ENCODE results near the gene ZNF385B. TPM values are rescaled to one million over a fixed set of nuclear protein-coding genes. Genes with fewer than 3 reads are reported as not detected.

ZNF385B gene
- total RNA-seq, 1 donor from 2014 or later, result 35.8 TPM

DNA sequence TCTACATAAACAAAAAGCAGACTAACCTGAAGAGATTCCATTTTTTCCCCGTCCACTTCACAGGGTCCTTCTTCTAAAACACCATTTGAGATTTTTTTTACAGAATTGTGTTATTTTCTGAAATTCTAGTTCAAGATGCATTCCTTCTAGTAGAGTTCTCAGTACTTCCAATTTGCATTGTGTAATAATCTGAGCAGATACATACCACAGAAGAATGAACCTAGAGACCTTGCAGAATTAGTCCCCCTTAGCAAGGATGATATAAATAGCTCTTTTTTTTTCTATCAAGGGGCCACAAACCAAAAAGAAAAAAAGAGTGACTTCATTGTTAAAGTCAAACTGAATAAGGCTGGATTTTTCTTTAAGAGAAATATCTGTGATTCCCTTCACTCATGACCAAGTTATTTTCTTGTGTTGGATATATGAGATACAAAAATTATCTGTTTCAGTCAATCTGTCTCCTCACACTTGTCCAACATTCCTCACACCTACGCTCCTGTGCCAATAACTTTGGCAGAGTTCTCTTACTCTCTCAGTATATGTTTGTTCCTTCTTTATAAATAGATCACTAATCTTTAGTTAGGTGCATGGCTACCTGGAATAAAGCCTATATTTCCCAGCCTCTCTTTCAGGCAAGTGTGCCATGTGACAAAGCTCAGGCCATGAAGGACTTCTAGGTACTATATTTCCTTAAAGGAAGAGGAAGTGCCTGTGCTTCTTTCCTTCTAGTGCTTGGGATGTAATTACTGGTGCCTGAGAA is 183.5 kb downstream of the ZNF385B start:
- Mint-ChIP-seq H3K36me3 (no peaks in the 10 kb centered on the region), H3K27ac (no peak overlapping the region), H3K4me3 (no peak overlapping the region), H3K27me3 (ENCODE audit: insufficient read depth, low read depth) (no peaks in the 10 kb centered on the region), H3K4me1 (no peaks in the 10 kb centered on the region), H3K9me3 (no peaks in the 10 kb centered on the region)
- no peaks in the 10 kb centered on the region for H3K27me3 ChIP-seq
- DNase-seq (ENCODE audit: low spot score), result no peak
- TF ChIP-seq CTCF (IDR thresholded peaks at IDR 0.05), result no peak
- no peaks in the 10 kb centered on the region for H4K20me1 ChIP-seq (ENCODE audit: low read depth)
- peaks cover 2% of the 10 kb centered on the region for H3K36me3 ChIP-seq
- no peak overlapping the region for H3K4me3 ChIP-seq
- no peak overlapping the region for H3K9ac ChIP-seq
- H3F3A ChIP-seq (ENCODE audit: low read depth), result no peaks in the 10 kb centered on the region
- no peaks in the 10 kb centered on the region for H3K79me2 ChIP-seq (ENCODE audit: low read depth)
- no peak overlapping the region for H2AFZ ChIP-seq (replicated peaks)
- no peaks in the 10 kb centered on the region for H3K9me3 ChIP-seq (ENCODE audit: low read depth)
- no peaks in the 10 kb centered on the region for H3K4me1 ChIP-seq
- H3K4me2 ChIP-seq, result no peak overlapping the region
- H3K27ac ChIP-seq, result no peak overlapping the region

GRCh38 chr2:179677077-179677688 is 184.2 kb downstream of the ZNF385B start:
- H3K4me2 ChIP-seq, result no peak overlapping the region
- H3K4me3 ChIP-seq, result no peak overlapping the region
- Mint-ChIP-seq H3K27ac (no peak overlapping the region), H3K27me3 (ENCODE audit: insufficient read depth, low read depth) (no peaks in the 10 kb centered on the region), H3K9me3 (no peaks in the 10 kb centered on the region), H3K4me1 (no peaks in the 10 kb centered on the region), H3K36me3 (no peaks in the 10 kb centered on the region), H3K4me3 (no peak overlapping the region)
- no peaks in the 10 kb centered on the region for H4K20me1 ChIP-seq (ENCODE audit: low read depth)
- no peaks in the 10 kb centered on the region for H3K9me3 ChIP-seq (ENCODE audit: low read depth)
- H3K4me1 ChIP-seq, result no peaks in the 10 kb centered on the region
- no peaks in the 10 kb centered on the region for H3K27me3 ChIP-seq
- H3F3A ChIP-seq (ENCODE audit: low read depth), result no peaks in the 10 kb centered on the region
- H3K9ac ChIP-seq, result no peak overlapping the region
- peaks cover 2% of the 10 kb centered on the region for H3K36me3 ChIP-seq
- no peak overlapping the region for H2AFZ ChIP-seq (replicated peaks)
- H3K27ac ChIP-seq, result no peak overlapping the region
- H3K79me2 ChIP-seq (ENCODE audit: low read depth), result no peaks in the 10 kb centered on the region
- no peak for DNase-seq (ENCODE audit: low spot score)
- no peak for TF ChIP-seq EZH2phosphoT487 (IDR thresholded peaks at IDR 0.05)

DNA sequence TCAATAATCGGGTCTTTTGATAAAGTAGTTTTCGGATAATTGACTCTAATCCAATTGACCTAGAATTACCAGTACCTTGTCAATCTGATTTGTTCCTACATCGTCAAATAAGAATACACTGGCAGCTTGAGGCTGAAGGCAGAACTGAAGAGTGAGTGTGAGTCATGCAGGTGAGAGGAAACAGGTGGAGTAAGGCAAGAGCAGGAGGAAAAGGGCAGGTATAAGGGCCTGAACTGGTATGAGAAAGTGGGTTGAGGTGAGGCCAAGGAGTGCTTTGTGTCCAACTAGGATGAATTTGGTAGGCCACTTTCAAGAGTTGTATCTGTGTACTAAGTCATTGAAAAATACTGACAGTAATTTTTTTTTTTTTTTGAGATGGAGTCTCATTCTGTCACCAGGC is 186.0 kb downstream of the ZNF385B start:
- Histone ChIP-seq H3K9me3 (ENCODE audit: low read depth) (no peaks in the 10 kb centered on the region), H2AFZ (replicated peaks) (no peak overlapping the region), H3K4me1 (no peaks in the 10 kb centered on the region), H3K27me3 (no peaks in the 10 kb centered on the region), H3F3A (ENCODE audit: low read depth) (no peaks in the 10 kb centered on the region), H3K79me2 (ENCODE audit: low read depth) (no peaks in the 10 kb centered on the region), H4K20me1 (ENCODE audit: low read depth) (no peaks in the 10 kb centered on the region), H3K4me2 (no peak overlapping the region), H3K27ac (no peak overlapping the region), H3K9ac (no peak overlapping the region), H3K4me3 (no peak overlapping the region), H3K36me3 (peaks cover 2% of the 10 kb centered on the region)
- no peak for TF ChIP-seq EZH2phosphoT487 (IDR thresholded peaks at IDR 0.05)
- no peak for TF ChIP-seq EZH2 (IDR thresholded peaks at IDR 0.05)
- TF ChIP-seq CTCF (IDR thresholded peaks at IDR 0.05), result no peak
- Mint-ChIP-seq H3K4me3 (no peak overlapping the region), H3K9me3 (no peaks in the 10 kb centered on the region), H3K27ac (no peak overlapping the region), H3K36me3 (no peaks in the 10 kb centered on the region), H3K27me3 (ENCODE audit: insufficient read depth, low read depth) (no peaks in the 10 kb centered on the region), H3K4me1 (no peaks in the 10 kb centered on the region)
- DNase-seq (ENCODE audit: low spot score), result no peak

All from neural progenitor cell (in vitro differentiated cells).